Measurements from ENCODE around the gene LIX1.

Gene LIX1

DNA sequence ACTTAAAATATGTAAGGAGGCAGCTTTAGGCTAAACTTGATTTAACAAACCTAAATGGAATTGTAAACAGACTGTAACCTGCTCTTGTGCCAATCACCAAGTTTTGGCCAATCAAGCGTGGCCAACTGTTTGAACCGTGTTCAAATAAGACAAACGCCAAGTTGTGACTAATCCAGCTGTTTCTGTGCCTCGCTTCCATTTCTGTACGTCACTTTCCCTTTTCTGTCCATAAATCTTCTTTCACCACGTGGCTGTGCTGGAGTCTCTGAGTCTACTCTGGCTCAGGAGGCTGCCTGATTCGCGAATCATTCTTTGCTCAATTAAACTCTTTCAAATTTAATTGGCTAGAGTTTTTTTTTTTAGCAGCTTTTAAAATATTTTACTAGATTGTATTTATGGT, 71.3 kb downstream of the LIX1 start:
- DNase-seq, result no peak

DNA sequence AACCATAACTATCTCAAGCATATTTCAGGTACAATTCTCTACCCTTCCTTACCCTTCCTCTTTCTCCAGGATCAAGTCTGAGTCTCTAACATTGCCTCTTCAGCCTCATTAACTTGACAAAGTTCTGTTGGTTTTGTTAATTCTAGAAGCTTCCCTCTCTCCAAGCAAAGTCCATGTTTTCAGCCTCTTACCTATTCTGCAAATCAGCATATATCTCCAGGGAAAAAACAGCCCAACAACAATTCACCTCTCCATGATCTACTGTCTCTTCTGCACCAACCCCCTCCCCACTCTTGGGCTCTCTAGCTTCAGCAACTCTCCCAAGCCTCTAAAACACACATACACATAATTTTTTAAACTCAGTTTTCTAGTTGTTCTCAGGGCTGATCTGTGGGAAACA, 72.2 kb downstream of the LIX1 start:
- DNase-seq, result no peak

DNA sequence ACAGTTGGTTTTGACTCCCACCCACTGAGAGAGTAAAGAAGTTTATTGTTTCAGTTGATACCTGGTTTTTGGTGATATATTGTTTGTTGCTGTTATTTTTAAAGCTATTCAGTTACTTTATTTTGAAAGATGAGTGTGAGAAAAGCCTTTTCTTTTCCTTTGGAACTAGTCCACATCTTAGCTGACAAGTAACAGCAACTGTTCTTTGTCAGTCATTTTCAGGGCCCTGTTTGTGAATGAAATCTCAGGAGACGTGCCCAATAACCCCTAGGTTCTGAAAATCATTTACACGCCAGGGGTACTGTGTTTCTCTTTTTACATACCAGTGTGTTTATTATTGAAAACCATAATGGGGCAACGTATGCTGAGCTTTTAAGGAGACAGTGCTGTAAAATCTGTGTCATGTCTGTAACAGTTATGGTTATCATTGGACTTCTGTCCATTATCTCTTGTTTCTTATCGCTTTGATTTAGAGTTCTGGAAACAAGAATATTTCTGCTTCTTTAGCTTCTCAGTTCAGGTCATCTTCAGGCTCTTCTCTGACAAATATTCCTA, 75.0 kb downstream of the LIX1 start:
- no peak for DNase-seq

DNA sequence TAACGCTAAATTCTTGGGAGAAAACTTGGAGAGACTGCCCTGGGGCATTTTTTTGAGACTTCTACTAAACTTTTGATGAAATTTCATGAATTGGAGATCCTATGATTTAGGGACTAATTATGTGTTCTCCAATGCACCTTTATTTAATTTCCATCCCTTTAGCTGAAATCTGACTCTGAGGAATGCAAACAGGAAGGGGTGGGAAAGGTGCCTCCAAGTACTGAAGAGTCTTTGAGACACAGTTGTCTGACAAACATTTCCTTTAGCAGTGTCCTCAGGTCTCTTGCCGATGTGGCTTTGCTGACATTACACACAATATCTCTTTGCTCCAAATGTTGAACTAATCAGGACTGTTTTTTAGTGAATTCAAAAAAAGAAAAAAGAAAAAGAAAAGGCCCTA, 76.9 kb downstream of the LIX1 start:
- no peak for DNase-seq

DNA sequence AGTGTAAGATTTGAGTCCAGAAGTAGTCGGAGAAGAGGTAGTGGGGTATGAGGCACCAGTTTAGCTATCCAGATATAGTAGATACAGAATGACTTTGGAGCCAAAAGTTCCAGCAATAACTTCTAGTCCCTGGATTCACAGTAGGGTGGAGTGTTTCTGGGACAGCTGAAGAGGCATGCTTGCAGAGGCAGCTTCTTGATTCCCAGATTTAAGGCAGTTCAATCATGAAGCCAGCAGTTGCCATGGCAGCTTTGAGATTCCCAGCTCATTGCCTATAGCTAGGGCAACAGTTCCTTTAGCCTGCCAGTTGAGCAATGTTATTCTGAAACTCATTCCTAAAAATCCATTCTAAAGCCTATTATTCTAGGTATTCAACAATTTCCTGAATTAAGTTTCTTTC, 79.2 kb downstream of the LIX1 start:
- DNase-seq, result no peak

DNA sequence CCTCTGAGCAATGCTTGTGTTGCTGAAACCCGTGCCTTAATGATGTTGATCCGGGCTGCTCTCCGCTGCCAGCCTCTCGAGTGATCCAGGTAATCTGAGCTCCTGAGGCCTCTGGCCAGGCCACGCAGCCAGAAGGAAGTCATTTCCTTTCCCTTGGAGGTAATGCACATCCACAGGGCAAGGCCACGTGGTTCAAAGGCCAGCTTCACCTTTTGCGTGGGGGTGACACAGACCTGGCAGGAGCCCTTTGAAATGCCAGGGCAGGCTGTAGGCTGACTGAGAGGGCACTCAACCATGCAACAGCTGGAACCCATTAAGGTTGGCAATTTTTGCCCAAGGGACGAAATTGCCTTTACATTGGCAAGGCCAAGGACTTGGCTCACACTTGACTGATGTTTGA, 80.4 kb downstream of the LIX1 start:
- DNase-seq, result no peak

DNA sequence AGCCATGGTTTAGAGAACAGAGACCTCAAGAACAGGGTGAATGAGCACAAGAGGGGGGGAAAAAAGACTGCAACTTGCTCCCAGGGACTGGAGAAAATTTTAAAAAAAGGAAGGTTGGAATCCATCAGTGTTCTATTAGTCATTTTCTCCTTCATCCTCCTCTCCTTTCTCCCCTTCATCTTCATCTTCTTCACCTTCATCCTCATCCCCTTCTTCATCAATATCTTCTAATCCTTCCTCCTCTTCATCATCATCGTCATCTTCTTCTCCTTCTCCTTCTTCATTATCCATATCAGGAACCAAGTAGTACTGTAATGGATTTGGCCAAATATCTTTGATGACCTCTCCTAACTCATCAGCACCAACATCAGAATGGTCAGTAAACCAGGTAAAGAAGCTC, 86.1 kb downstream of the LIX1 start:
- no peak for DNase-seq

DNA sequence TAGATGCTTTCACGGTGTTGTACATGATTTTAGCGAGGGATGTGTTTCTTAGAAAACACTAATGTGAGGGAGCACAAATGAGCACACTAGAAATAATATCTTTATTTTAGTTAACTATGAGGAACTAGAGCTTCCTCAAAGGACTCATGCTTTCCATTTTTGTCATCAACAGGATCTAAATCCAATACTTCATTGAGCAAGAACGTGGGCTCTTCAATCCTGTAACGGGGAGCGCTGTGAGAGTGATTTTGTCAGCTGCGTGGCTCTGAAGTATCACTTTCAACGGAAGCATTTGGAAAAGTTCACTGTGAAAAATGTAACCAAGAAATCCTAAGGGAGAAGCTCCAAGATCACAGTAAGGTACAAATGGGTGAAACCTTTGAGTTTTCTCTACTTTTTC, 93.2 kb downstream of the LIX1 start:
- DNase-seq, result no peak

DNA sequence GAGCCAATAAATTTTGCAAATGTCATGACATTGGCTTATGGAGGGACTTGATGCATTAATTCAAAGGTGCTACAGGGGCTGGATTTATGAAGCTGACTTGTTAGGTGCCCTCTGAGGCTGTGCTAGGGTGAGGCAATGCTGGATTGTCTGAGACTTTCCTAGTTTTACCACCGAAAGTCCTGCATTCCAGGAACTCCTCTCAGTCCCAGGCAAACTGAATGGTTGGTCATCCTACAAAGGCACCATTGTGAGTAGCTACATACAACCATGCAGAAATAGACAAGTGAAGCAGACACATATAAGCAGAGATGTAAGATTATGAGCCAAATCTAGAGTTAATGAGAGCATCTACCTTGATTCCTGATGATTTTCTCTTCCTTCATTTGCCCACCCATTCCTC, 95.3 kb downstream of the LIX1 start:
- no peak for DNase-seq

DNA sequence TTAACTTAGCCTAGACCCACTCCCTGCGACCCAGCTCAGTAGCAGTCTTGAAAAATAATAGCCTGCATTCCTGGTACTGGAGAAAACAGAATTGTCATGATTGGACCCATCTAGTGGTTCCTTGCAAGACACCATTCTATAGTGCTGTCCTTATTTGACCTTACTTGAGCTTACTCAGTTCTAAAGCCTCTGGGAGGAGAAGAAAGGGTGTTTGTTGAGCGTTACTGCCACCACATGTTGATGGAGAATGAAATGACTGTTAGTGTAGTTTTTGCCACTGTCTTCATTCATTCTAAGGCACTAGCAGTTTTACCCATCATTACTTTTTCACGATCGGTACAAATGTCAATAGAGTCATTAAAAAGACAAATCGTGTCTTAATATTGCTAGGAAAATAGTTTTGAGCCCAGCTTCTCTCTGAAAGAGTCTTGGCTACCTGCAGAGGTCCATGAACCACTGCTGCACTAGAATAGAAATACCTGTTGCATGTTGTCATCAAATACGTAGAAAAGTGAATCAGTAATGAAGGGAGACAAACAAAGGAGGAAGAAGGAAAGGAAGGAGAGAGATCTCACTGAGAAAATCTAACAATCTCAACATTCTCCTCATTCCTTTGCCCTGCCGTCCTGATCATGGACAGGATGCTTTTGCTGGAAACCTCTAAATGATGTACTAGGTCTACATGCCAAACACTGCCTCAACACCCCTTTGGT, 96.0 kb downstream of the LIX1 start:
- DNase-seq, result no peak

DNA sequence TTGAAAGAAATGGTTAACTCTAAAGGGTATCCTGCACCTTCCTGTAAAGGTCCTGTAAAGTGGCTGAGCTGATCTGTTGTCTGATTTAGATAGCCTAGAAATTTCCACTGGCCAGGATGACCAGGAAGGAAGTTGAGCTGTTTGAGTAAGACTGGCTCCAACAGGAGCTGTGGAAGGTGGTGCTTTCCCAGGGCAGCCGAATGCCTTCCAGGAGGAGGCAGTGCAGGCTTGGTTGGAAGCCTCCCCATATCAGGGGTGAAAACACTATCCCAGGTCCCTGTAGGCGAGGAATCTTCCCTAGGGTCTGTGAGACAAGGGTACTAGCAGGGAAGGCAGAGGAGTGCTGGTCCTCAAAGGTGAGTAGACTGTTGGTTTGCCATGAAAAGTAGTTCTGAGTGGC, 98.4 kb downstream of the LIX1 start:
- DNase-seq, result no peak

DNA sequence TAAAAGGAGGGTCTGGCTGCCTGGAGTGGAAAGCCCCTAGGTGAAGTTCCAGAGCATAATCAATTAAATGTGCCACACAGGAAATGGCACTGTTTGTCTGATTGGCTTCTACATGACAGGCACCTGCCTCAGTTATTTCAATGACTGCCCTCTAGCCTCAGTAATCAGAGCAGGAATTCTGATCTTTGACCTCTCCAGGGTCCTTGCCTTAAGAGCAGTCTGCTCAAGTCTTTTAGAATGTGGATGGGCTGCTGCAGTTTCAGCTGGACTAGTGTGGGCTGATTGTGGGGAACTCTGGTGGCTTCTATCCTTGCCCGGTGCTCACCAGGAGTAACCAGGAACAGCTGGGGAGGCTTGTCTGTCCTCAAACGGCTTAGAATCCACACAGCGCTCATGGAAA, 98.9 kb downstream of the LIX1 start:
- DNase-seq, result no peak

DNA sequence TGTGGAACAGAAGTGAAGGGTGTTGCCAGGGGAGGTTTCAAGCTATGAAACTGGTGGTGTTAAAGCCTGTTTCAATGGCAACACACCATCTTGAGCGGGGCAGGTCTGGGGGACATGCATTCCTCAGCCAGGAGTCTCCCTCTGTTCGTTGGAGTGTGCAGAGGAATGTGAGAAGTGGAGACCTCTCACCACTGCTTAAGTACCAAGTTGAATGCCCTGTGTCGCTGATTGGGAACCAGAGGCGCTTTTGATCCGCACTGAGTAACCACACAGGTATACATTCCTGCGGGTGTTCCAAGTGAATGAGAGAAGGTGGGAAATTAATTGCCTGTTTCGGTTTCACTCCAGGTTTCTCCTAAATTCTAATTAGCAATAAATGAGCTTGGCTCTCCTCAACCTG, 99.4 kb downstream of the LIX1 start:
- no peak for DNase-seq
